Ishikawa (cell line): ENCODE measurements around the gene PRDM16.

ENCODE experiments used
- CREB1 ChIP-seq: IDR thresholded peaks from 2 replicates; pipeline ENCODE4 v1.6.1; 2012; ENCODE audit warnings: low read depth
- EP300 ChIP-seq: IDR thresholded peaks from 2 replicates; pipeline ENCODE4 v1.6.1; 2012; ENCODE audit warnings: borderline replicate concordance
- FOXM1 ChIP-seq: IDR thresholded peaks from 2 replicates; pipeline ENCODE4 v1.6.1; 2012; ENCODE audit warnings: low read depth, borderline replicate concordance
- NFIC ChIP-seq: IDR thresholded peaks from 2 replicates; pipeline ENCODE4 v1.6.1; 2012
- TAF1 ChIP-seq: IDR thresholded peaks from 2 replicates; pipeline ENCODE4 v1.6.1; 2012; ENCODE audit warnings: low read depth, mild to moderate bottlenecking
- TCF12 ChIP-seq: IDR thresholded peaks from 2 replicates; pipeline ENCODE4 v1.6.1; 2012; ENCODE audit warnings: low read depth
- YY1 ChIP-seq: IDR thresholded peaks from 2 replicates; pipeline ENCODE4 v1.6.1; 2012; ENCODE audit warnings: low read depth
- ZBTB7A ChIP-seq: IDR thresholded peaks from 2 replicates; pipeline ENCODE4 v1.6.1; 2012; ENCODE audit warnings: low read depth
- TF ChIP-seq, protein P1 (sequence below): IDR thresholded peaks from 2 replicates; pipeline ENCODE4 v1.6.1; 2012; ENCODE audit warnings: low read depth, mild to moderate bottlenecking
- TF ChIP-seq, protein P2 (sequence below): IDR thresholded peaks from 2 replicates; pipeline ENCODE4 v1.6.1; 2012

DNA sequence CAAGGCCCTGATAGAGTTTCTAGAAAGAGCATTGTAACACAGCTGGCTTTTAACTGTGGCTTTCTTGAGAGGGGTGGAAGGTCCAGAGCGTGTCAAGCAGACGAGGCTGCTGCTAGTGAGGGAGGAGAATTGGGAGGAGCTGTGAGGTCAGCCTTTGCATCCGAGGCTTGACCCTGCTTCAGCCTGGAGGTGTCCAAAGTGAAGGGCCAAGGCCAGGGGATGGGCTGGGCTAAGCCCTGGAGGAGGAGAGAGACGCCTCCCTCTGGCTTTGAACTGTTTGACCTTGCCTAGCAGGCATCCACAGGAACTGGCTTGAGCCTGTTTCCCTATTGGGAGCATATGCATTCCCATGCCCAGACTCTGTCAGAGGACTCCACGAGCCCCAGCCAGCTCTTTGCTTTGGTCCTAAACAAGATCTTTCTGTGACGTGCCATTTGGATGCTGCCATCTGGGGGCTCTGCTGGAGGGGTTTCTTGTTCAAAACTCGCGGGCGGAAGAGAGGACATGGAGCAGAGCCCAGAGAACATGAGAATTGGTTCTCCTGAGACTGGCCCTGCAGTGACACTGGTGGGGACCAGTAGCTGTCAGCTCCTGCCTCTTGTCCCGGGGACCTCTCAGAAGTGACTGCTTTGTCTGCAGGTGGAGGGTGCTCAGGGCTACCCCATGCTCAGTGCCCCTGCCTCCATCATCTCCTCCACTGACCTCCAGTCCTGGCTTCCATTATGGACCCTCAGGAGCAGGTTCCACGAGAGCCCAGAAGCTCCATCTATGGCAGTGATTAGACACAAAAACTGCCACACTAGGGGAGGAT lies 42.2 kb upstream of the PRDM16 start:
- TF ChIP-seq EP300, result no peak
- TF ChIP-seq TAF1, result no peak
- no peak for TF ChIP-seq NFIC
- TF ChIP-seq, protein P1, sequence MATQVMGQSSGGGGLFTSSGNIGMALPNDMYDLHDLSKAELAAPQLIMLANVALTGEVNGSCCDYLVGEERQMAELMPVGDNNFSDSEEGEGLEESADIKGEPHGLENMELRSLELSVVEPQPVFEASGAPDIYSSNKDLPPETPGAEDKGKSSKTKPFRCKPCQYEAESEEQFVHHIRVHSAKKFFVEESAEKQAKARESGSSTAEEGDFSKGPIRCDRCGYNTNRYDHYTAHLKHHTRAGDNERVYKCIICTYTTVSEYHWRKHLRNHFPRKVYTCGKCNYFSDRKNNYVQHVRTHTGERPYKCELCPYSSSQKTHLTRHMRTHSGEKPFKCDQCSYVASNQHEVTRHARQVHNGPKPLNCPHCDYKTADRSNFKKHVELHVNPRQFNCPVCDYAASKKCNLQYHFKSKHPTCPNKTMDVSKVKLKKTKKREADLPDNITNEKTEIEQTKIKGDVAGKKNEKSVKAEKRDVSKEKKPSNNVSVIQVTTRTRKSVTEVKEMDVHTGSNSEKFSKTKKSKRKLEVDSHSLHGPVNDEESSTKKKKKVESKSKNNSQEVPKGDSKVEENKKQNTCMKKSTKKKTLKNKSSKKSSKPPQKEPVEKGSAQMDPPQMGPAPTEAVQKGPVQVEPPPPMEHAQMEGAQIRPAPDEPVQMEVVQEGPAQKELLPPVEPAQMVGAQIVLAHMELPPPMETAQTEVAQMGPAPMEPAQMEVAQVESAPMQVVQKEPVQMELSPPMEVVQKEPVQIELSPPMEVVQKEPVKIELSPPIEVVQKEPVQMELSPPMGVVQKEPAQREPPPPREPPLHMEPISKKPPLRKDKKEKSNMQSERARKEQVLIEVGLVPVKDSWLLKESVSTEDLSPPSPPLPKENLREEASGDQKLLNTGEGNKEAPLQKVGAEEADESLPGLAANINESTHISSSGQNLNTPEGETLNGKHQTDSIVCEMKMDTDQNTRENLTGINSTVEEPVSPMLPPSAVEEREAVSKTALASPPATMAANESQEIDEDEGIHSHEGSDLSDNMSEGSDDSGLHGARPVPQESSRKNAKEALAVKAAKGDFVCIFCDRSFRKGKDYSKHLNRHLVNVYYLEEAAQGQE, result no peak
- no peak for TF ChIP-seq YY1
- TF ChIP-seq, protein P2, sequence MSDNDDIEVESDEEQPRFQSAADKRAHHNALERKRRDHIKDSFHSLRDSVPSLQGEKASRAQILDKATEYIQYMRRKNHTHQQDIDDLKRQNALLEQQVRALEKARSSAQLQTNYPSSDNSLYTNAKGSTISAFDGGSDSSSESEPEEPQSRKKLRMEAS, result no peak
- no peak for TF ChIP-seq ZBTB7A
- TF ChIP-seq FOXM1, result no peak
- TF ChIP-seq TCF12, result no peak
- no peak for TF ChIP-seq CREB1
